Lower leg skin (tissue), 3 donors: ENCODE data around the gene RAP1GAP2.

Experiments
- POLR2A ChIP-seq, 2 donors: fragments of 450-650 bp; IDR thresholded peaks; one replicate each; pipeline ENCODE4 v1.6.1; 2016 to 2017; ENCODE audit warnings: antibody characterized with exemption in 2 of 2, mild to moderate bottlenecking in 1 of 2, moderate library complexity in 1 of 2
- TF ChIP-seq, protein P1 (sequence below), 3 donors: fragments of 450-650 bp; IDR thresholded peaks; one replicate each; pipeline ENCODE4 v1.5.1; 2016; ENCODE audit warnings: antibody characterized with exemption in 3 of 3, mild to moderate bottlenecking in 3 of 3, moderate library complexity in 2 of 3

DNA sequence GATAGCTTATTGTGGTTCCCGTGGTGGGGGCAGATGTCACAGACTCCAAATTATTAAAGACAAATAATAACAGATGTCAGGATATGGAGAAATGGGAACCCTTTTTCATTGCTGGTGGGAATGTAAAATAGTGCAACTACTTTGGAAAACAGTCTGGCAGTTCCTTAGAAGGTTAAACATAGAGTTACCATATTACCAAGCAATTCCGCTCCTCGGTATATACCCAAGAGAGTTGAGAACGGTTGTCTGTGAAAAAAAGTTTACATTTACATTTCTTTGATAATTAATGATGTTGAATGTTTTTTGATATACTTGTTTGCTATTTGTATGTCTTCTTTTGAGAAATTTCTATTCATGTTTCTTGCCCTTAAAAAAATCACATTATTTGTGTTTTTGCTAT is 226.0 kb downstream of the RAP1GAP2 start:
- TF ChIP-seq, protein P1, sequence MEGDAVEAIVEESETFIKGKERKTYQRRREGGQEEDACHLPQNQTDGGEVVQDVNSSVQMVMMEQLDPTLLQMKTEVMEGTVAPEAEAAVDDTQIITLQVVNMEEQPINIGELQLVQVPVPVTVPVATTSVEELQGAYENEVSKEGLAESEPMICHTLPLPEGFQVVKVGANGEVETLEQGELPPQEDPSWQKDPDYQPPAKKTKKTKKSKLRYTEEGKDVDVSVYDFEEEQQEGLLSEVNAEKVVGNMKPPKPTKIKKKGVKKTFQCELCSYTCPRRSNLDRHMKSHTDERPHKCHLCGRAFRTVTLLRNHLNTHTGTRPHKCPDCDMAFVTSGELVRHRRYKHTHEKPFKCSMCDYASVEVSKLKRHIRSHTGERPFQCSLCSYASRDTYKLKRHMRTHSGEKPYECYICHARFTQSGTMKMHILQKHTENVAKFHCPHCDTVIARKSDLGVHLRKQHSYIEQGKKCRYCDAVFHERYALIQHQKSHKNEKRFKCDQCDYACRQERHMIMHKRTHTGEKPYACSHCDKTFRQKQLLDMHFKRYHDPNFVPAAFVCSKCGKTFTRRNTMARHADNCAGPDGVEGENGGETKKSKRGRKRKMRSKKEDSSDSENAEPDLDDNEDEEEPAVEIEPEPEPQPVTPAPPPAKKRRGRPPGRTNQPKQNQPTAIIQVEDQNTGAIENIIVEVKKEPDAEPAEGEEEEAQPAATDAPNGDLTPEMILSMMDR (IDR thresholded peaks at IDR 0.05), result no peak
- no peak for TF ChIP-seq POLR2A (IDR thresholded peaks at IDR 0.05)
